Measurements from ENCODE around the gene IGFBP1. TPM values are rescaled to one million over a fixed set of nuclear protein-coding genes. Genes with fewer than 3 reads are reported as not detected.
A peak's percentile ranks its signal among the peaks of the same experiment; 100 is the strongest.

The IGFBP1 gene
- total and polyA plus RNA-seq, 10 donors, result 0.09 to 0.72 TPM; not detected in 8

- no peaks in the 10 kb centered on the region for H3K9me3 ChIP-seq
- intact Hi-C loops (cut with DNase I; ENCODE audit: low total_unique reads), result no loop called here
- peaks cover 0 to 17% (median 11%) of the 10 kb centered on the region in 6 donors for H3K4me1 ChIP-seq
- peaks cover 7 to 72% (median 25%) of the 10 kb centered on the region in 7 donors for H3K27me3 ChIP-seq (replicated peaks in 1 of 7)
- no peak for DNase-seq
- H3K4me3 ChIP-seq, result no peak overlapping the region
- H3K36me3 ChIP-seq, result no peaks in the 10 kb centered on the region
- 82 to 96% (median 87%) methylated on average over 5 of the region's 5 CpGs for WGBS, 5 donors
- no peak overlapping the region for H3K27ac ChIP-seq
- TF ChIP-seq POLR2AphosphoS5 (IDR thresholded peaks at IDR 0.05), result no peak
- TF ChIP-seq POLR2A (IDR thresholded peaks at IDR 0.05), result no peak
- TF ChIP-seq, protein P1, sequence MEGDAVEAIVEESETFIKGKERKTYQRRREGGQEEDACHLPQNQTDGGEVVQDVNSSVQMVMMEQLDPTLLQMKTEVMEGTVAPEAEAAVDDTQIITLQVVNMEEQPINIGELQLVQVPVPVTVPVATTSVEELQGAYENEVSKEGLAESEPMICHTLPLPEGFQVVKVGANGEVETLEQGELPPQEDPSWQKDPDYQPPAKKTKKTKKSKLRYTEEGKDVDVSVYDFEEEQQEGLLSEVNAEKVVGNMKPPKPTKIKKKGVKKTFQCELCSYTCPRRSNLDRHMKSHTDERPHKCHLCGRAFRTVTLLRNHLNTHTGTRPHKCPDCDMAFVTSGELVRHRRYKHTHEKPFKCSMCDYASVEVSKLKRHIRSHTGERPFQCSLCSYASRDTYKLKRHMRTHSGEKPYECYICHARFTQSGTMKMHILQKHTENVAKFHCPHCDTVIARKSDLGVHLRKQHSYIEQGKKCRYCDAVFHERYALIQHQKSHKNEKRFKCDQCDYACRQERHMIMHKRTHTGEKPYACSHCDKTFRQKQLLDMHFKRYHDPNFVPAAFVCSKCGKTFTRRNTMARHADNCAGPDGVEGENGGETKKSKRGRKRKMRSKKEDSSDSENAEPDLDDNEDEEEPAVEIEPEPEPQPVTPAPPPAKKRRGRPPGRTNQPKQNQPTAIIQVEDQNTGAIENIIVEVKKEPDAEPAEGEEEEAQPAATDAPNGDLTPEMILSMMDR (IDR thresholded peaks at IDR 0.05 in 8 of 11, conservative IDR thresholded peaks at IDR 0.05 in 3 of 11), result no peak
Observed at GRCh38 chr7:45886931-45887667, 1.2 kb upstream of the IGFBP1 start.

GRCh38 chr7:45888993-45889366 lies 692 bp downstream of the IGFBP1 start:
- no peak for DNase-seq
- Histone ChIP-seq H3K27ac (no peak overlapping the region), H3K4me1 (peaks cover 0 to 17% (median 11%) of the 10 kb centered on the region in 6 donors), H3K27me3 (replicated peaks in 1 of 7) (peaks cover 7 to 86% (median 25%) of the 10 kb centered on the region in 7 donors), H3K9me3 (no peaks in the 10 kb centered on the region), H3K36me3 (no peaks in the 10 kb centered on the region), H3K4me3 (peak overlapping the region in 5 of 8 donors; percentile 12 to 51 (median 15))
- whole genome bisulfite sequencing, 5 donors, result 11 to 25% (median 13%) methylated on average over 7 to 14 of the region's 14 CpGs
- intact Hi-C loops (cut with DNase I; ENCODE audit: low total_unique reads), result no loop called here
- no peak for TF ChIP-seq POLR2A (IDR thresholded peaks at IDR 0.05)
- TF ChIP-seq, protein P1 (IDR thresholded peaks at IDR 0.05 in 8 of 11, conservative IDR thresholded peaks at IDR 0.05 in 3 of 11), result no peak
- TF ChIP-seq POLR2AphosphoS5 (IDR thresholded peaks at IDR 0.05), result no peak

GRCh38 chr7:45889367-45890067 lies 1.2 kb downstream of the IGFBP1 start:
- no peak for DNase-seq
- Histone ChIP-seq H3K36me3 (no peaks in the 10 kb centered on the region), H3K4me3 (no peak overlapping the region), H3K27ac (no peak overlapping the region), H3K9me3 (no peaks in the 10 kb centered on the region), H3K27me3 (replicated peaks in 1 of 7) (peaks cover 7 to 88% (median 25%) of the 10 kb centered on the region in 7 donors), H3K4me1 (peaks cover 0 to 17% (median 11%) of the 10 kb centered on the region in 6 donors)
- WGBS, 5 donors, result 50 to 65% (median 51%) methylated on average over 7 to 8 of the region's 8 CpGs
- TF ChIP-seq POLR2AphosphoS5 (IDR thresholded peaks at IDR 0.05) (no peak), POLR2A (IDR thresholded peaks at IDR 0.05) (no peak)
- TF ChIP-seq, protein P1 (IDR thresholded peaks at IDR 0.05 in 8 of 11, conservative IDR thresholded peaks at IDR 0.05 in 3 of 11), result no peak
- intact Hi-C loops (cut with DNase I; ENCODE audit: low total_unique reads), result no loop called here
